Inferior parietal cortex (tissue), 1 donor: ENCODE results near the gene GSTT2B.
"Not testable (repeated sequence)": the region's sequence is repeated elsewhere in the genome, so short reads cannot be mapped to it uniquely, and the experiment has no call there.

Experiments used
- DNase-seq: peaks from one replicate; pipeline ENCODE4 v3.0.0-alpha.2; 2016; ENCODE audit errors: extremely low spot score

GSTT2B gene

DNA sequence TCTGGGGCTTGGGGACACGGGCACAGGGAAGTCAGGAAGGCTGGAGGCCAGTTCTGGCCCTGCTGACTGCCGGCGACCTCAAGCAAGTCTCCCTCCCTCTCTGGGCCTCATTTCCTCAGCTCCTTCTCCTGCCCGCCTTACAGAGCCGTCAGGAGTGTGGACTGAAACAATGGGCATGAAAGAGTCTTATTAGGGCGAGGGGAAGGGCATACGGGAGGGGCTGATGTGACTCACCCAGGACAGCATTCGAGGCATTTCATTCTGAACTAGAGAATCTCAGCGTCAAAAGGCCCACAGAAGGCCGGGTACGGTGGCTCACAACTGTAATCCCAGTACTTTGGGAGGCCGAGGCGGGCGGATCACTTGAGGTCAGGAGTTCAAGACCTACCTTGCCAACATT lies 20.8 kb downstream of the GSTT2B start:
- DNase-seq: not testable (repeated sequence)

DNA sequence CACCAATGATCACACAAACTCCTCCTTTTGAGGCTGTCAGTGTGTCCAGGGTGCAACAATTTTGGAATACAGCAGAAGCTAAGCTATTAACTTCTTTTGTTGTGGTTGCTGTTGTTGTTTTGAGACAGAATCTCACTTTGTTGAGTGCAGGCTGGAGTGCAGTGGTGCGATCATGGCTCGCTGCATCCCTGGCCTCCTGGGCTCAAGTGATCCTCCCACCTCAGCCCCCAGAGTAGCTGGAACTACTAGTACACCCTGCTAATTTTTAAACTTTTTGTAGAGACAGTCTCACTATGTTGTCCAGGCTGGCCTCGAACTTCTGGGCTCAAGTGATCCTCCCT lies 22.0 kb downstream of the GSTT2B start:
- DNase-seq: no peak

DNA sequence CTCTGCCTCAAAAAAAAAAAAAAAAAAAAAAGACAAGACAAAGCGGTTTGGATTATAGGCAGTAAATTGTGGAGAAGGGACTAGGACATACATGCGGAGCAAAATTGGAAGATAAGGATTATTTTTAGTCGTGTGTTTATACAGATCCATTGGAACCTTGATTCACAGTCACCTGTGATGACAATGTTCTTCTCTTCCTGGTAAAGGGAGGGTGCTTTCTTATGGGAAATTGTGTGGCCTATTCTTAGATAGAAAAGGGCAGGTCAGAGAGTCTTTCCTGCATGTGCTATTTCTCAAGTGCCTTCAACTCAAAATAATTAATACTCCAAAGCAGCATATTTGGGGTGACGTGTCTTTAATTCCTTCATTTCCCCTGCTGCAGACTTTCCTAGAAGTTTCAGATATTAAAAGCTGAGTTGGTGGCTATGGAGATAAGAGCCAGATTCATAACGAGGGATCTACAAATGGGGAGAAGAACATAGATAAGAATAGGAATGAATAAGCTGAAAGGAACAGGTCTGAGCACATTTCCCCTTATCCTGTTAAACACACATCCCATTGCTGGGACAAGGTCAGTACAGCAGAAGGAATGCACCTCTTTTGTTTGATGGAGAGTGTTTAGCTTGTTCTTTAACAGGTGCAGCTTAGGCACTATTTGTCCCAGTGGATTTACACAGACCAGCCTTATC lies 22.5 kb downstream of the GSTT2B start:
- DNase-seq: no peak

DNA sequence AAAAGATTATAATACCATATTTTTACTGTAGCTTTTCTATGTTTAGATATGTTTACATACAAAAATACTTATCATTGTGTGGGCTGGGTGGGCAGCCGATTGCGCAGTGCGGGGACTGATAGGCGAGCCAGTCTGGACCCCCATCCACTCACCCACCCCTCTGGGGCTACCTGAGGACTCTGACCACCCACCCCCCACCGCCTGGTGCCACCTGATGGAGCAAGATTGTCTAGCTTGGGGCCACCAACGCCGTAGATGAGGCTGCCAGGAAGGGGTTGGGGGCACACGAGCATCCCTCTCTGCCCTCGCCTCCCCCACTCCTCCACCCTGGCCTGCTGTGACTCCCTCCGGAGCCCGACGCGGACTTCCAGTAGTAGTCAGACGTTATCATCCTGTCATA lies 34.4 kb downstream of the GSTT2B start:
- DNase-seq: no peak

DNA sequence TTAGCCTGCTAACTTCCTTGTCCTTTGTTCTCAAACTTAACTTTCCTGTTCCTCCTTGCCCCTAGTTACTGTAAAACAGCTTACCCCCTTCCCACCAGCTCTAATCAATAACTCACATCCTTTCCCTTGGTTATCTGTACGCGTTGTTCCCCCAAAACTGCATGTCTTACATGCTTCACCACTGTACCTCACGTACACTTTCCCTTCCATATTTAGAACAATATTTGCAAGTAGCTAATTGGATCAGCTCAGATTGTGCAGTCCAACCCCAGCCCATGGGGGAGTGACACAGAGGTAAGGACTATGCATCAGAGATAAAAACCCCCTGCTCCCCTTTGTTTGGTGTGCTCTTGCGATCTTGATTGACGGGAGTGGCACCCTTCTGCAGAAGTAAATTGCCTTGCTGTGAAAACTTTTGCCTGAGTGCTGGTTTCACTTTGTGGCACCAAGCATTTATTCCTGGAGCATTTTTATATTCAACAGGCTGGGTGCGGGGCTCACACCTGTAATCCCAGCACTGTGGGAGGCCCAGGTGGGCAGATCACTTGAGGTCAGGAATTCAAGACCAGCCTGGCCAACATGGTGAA lies 35.9 kb downstream of the GSTT2B start:
- no peak for DNase-seq

DNA sequence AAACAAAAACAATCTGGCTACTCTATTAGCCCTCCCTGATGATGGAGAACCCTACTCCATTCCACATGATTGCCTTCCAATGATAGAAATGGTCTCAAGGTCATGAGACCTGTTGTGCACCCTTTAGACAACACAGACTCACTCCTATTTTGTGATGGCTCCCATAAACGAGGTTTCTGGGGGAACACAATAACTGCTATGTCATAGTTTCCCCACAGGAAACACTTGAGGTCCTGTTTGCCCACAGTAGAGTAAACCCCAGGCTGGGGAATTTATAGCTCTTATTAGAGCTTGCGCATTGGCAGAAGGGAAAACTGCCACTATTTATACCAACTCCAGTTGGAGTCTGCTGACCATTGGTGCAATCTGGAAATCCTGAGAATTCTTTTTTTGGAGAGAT lies 38.1 kb downstream of the GSTT2B start:
- no peak for DNase-seq

DNA sequence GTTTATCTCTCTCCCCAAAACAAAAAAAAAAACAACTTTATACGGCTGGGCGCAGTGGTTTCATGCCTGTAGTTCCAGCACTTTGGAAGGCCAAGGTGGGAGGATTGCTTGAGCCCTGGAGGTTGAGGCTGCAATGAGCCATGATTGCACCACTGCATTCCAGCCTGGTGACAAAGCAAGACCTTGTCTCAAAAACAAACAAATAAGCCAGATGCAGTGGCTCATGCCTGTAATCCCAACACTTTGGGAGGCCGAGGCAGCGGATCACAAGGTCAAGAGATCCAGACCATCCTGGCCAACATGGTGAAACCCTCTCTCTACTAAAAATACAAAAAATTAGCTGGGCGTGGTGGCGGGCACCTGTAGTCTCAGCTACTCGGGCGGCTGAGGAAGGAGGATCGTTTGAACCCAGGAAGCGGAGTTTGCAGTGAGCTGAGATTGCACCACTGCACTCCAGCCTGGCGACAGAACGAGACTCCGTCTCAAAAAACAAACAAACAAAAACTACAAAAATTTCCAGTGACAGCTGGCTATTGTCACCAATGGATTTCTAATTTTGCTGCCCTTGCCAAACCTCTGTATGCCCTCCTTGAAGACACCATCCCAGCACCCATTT lies 39.3 kb downstream of the GSTT2B start:
- not testable (repeated sequence) for DNase-seq

DNA sequence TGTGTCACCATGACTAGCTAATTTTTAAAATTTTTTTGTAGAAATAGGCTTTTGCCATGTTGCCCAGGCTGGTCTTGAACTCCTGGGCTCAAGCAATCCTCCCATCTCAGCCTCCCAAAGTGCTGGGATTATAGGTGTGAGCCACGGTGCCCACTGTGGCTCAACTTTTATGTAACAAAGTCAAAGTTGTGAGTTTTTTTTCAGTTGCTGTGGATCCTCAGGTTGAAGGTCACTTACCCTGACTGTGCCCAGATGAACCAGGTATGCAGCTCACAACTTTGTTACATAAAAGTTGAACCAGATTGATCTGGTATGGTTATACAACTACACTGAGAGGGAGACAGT lies 40.8 kb downstream of the GSTT2B start:
- peak; percentile 0 for DNase-seq

DNA sequence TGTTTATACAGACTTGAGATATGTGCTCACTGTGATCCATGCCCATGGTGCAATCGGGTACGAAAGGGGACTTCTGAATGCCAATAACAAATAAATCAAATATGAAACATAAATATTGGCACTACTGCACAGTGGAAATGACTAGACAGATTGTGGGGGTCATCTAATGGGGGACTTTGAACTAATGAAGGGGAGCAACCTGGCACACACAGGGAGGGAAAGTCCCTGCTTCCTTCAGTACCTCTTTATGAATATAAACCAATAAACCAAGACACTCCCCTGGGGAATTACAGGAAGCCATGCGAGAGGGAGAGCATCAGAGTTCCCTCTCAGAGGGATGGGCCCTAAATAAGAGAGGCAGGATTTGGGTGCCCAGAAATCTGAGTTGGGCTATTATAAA lies 45.7 kb downstream of the GSTT2B start:
- no peak for DNase-seq

DNA sequence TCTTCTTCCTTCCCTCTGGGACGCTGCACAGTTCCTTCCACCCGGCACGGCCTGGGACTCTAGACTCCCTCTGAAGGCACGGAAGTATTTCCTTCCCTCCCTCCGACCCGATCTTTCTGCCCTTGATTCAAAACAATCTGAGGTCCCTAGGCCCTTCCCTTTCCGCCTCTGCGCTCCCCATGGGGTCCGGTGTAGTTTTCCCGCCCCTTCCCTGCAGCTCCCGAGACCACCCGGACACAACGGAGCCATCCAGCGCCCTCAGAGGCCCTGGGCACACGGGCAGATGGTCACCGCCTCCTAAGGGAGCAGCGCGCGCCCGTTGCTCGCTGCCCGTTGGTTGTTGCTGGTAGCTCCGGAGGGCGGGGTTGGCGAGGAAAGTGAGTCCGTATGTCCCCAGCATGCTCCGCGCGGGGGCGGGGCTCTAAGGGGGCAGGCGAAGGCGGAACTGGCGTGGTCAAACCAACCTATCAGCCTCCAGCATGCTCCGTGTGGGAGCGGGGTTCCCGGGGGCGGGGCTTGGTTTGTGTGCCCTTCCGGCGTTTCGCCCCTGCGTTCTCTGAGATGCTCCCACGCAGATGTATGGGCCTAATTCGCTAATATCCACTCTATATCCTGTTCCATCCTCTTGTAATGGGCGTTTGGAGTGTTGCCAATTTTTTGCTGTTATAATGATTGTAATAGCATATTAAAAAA lies 47.2 kb downstream of the GSTT2B start:
- peak; percentile 97 for DNase-seq

DNA sequence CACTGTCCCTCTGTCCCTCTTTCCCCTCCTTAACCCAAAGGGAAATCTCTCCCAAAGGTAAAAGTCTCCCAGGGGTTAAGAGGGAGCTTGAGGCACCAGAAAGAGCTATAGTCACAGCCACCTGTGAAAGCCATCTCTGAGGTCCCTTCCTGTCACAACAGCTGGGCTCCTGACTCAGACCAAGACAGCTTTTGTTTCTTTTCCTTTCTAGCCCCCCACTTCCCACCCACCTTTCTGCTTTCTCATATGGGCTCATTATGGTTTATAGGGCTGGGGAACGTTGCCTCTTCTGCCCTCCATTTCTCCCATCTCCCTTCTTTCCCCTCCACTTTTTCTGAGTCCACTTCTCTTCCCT lies 47.7 kb downstream of the GSTT2B start:
- DNase-seq: no peak

DNA sequence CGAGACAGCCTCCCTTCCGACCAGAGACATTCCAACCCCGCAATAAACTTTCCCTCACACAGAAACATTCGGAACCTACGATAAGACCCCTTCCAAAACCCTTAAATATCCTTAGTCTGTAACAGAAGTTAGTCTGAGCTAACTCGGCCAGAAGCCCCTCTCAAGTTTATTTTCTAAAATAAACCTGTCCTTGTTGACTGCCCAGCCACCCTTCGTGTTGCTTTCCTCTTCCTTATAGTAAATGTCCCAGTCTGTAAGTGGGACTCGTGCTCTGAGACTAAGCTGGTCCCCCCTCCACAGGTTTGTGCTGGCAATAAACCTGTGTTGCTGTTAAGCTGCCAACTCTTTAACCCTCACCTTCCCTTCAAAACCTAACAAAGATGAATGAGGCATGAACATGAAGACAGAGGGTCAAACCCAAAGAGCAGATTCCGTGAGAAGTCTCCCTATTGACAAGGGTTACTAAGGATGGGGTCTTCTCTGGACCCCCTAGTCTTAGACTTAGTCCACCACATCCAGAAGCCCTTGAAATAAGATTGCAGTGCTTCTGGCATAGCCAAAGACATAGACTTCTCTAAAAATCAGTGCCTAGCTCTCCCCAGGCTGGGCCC lies 48.6 kb downstream of the GSTT2B start:
- no peak for DNase-seq

DNA sequence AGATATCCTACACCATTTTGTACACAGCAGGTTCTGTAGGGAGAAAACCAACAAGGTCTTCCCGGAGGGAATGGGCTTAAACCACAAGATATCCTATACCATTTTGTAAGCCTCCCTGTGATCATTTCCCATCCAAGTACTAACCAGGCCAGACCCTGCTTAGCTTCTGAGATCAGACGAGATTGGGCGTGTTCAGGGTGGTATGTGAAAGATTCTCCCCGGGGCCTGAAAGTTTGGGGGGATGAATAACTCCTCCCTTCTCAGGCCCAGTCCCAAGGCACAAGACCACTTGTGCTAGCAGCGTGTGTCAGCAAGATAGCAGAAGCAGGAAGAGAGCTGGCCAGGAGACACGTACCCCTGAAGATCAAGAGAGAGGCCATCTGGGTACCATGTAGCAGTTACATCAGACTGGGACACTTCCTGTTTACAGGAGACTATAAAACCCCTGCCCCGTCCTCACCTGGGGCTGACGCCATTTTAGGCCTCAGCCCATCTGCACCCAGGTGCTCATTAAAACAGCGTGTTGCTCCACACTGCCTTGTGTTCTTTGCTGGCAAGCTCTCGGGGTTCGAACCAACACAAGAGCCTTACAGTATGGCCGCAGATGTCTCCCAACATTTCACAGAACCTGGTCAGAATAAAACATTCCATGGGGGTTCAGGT lies 49.5 kb downstream of the GSTT2B start:
- no peak for DNase-seq

DNA sequence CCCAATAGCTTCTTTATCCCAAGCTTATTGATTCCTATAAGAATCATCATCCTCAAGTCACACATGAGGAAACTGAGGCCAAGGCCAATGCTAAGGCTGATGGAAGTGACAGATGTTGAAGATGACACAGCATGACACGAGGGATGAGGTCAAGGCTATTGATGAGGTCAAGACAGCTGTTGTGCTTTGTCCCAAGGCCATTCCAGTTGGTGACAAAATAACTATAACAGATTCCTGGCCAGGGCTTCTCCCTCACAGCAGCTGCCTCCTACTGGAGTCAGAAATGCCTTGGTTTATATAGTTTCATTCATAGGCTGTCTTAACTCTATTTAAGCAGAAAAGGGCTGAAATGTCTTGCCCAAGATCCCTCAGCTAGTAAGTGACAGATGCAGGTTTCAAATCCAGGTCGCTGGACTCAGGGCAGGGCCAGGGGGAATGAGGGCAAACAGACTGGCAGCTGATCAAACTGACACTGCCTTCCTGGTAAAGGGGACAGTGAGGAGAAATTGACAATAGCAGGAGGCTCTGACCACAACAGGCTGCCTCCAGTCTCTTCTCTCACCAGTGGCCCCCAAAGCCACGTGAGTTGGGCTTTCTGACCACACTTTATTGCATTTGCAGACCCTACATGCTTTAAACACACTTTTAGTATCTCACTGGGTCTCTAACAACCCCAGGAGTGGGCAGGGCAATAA lies 50.4 kb downstream of the GSTT2B start:
- no peak for DNase-seq

DNA sequence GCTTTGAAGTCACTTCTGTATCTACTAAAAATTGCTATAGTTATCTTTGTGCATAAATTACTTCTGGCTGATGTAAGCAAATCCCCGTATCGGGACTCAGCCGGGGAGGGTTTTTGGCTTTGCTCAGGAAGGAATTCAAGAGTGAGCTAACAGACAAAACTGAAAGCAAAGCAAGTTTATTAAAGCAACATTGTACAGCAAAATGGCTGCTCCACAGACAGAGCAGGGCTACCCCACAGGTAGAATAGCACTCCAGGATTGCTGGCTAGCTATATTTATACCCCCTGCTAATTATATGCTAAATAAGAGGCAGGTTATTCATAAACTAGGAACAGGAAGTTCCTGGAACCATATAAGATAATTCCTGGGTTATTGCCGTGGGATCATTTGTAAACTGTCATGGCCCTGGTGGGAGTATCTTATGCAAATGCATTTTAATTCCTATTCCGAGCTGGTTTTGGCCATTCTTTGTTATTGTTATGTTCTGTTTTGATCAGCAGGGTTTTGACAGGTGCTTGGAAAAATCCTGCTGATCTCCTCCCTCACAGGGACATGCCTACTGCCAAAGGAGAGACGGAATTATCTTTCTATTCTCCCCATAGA lies 51.6 kb downstream of the GSTT2B start:
- no peak for DNase-seq

DNA sequence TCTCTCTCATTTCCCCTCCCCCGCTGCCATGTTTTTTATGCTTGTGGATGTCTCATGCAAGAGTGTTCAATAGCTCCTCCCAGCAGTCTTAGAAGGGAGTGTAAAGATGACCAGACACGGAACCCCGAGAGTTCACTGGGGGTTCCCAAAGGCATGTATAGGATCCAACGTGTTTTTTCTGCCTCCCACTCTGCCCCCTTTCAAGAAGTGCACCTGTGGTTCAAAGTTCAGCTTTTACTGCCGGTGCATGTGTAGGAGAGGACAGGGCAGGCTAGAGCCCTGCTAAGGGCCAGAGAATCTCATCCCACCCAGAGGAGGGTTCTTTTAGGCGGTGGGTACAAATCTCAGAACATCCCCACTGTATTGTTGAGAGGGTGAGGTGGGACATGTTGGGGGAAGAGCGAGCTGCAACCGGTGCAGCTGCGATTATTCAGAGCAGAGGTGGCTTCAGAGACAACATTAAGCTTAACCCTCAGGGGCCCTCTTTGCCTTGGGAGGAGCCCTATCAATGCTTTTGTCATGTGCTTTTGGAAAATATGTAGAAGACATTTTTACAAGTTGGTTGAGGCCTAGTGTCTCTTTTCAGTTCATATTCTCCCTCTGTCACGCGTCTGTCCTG lies 52.3 kb downstream of the GSTT2B start:
- no peak for DNase-seq

DNA sequence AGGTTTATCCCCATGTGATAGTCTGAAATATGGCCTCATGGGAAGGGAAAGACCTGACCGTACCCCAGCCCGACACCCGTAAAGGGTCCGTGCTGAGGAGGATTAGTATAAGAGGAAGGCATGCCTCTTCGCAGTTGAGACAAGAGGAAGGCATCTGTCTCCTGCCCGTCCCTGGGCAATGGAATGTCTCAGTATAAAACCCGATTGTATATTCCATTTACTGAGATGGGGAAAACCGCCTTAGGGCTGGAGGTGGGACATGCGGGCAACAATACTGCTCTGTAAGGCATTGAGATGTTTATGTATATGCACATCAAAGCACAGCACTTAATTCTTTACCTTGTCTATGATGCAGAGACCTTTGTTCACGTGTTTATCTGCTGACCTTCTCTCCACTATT lies 53.6 kb downstream of the GSTT2B start:
- DNase-seq: not testable (repeated sequence)
